Choroid plexus epithelial cell (primary cell): ENCODE results near the gene IL23R.

ENCODE experiments used
- DNase-seq: peaks from one replicate; pipeline ENCODE4 v3.0.0-alpha.2; 2010; ENCODE audit warnings: low read depth
- H3K4me3 ChIP-seq: 2 replicates; pipeline ENCODE4 v1.5.1; 2011; ENCODE audit warnings: low read depth, mild to moderate bottlenecking, control low read depth, low read length, moderate library complexity
- TF ChIP-seq, protein P1 (sequence below): conservative IDR thresholded peaks from 2 replicates; pipeline ENCODE4 v1.5.1; 2011; ENCODE audit warnings: low read depth, mild to moderate bottlenecking, control low read depth, inconsistent platforms, low read length, moderate library complexity

IL23R gene

GRCh38 chr1:67169496-67169895 lies 3.2 kb downstream of the IL23R start:
- TF ChIP-seq, protein P1, sequence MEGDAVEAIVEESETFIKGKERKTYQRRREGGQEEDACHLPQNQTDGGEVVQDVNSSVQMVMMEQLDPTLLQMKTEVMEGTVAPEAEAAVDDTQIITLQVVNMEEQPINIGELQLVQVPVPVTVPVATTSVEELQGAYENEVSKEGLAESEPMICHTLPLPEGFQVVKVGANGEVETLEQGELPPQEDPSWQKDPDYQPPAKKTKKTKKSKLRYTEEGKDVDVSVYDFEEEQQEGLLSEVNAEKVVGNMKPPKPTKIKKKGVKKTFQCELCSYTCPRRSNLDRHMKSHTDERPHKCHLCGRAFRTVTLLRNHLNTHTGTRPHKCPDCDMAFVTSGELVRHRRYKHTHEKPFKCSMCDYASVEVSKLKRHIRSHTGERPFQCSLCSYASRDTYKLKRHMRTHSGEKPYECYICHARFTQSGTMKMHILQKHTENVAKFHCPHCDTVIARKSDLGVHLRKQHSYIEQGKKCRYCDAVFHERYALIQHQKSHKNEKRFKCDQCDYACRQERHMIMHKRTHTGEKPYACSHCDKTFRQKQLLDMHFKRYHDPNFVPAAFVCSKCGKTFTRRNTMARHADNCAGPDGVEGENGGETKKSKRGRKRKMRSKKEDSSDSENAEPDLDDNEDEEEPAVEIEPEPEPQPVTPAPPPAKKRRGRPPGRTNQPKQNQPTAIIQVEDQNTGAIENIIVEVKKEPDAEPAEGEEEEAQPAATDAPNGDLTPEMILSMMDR, result no peak
- DNase-seq, result no peak
- no peak overlapping the region for H3K4me3 ChIP-seq

DNA sequence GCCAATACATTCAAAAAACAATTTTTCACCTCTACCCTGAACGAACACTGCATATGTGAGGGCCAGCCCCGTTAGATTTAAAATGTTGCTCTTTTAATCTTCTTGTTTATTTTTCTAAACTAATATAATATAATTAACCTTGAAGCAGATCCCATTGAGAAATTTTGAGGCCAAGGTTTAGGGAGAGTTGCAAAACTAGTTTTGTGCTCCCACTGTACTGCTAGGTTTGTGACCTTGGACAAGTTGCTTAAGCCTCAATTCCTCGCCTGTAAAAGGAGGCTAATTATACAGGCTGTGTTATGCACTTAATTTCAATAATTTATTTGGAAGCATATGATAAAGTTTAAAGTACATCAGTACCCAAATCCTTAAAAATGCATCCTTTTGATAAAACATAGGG lies 3.7 kb downstream of the IL23R start:
- no peak for DNase-seq
- TF ChIP-seq, protein P1, result no peak

GRCh38 chr1:67170751-67171573 lies 4.7 kb downstream of the IL23R start:
- TF ChIP-seq, protein P1, result no peak
- H3K4me3 ChIP-seq, result no peak overlapping the region
- no peak for DNase-seq

More for the DNA sequence above, 3.7 kb downstream of the IL23R start:
- H3K4me3 ChIP-seq, result no peak overlapping the region

DNA sequence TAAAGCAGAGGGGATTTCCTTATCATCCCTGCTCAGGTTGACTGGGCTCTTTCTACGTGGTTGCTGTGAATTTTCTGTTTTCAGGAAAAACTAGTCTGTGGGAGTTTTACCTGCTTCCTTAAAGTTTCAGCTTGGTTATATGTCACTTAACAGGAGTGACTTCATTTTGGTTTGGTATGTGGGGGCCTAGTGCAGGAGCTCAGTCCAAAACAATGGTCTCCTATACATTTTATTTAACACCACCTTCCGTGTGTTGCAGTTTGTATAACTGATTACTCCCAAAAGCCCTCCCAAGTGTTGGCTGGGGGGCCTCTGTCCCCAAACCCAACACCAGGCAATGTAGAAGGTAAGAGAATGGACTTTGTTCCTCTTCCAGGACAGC lies 5.3 kb downstream of the IL23R start:
- TF ChIP-seq, protein P1, result no peak
- H3K4me3 ChIP-seq, result no peak overlapping the region
- no peak for DNase-seq

DNA sequence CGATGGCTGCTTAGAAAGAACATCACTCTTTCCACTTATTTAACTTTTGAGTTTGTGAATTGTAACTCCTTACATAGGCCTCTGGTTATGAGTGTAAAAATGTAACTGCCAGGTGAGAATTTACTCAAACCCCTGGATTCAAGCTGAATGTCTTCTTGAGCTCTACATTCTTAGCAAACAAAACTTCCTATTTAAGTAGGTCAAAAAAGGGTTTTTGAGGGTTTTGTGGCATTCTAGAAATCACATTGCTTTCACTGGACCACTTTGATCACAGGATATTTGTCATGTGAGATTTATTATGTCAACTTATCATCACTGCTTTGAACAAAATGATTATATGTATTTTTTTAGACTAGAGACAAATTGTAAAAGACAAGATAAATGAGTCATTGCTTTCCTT lies 5.7 kb downstream of the IL23R start:
- TF ChIP-seq, protein P1, result no peak
- H3K4me3 ChIP-seq, result no peak overlapping the region
- no peak for DNase-seq

GRCh38 chr1:67173988-67174387 lies 7.7 kb downstream of the IL23R start:
- TF ChIP-seq, protein P1, result no peak
- no peak overlapping the region for H3K4me3 ChIP-seq
- DNase-seq, result no peak

DNA sequence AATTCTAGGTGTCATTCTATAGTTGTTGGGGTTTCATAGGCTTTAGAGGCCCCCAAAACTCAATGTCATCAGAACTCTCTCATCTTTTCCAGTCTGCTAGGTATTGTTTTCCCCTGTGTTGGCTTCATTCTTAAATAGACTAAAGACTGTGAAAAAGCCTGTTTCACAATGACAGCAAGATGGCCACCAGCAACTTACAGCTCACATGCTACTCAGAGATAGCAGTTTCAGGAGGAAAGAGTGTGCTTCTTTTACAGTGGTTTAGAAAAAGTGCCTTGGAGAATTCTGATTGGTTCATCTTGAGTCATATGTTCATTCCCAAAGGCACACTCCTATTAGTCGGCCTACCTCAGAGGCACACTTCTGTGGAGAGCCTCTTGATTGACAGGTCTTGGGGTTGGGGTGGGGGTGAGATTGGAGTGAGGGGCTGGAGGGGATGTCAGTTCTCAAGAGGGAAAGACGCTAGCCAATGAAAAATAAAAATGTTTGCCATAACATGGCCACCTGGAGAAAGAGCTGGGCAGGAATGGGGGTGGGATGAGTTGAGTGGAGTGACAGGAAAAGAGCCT lies 8.5 kb downstream of the IL23R start:
- no peak for DNase-seq

More for the DNA sequence above, 8.5 kb downstream of the IL23R start:
- TF ChIP-seq, protein P1, result no peak
- no peak overlapping the region for H3K4me3 ChIP-seq
